ENCODE results near the gene SLX1B.
"Not testable (repeated sequence)": the region's sequence is repeated elsewhere in the genome, so short reads cannot be mapped to it uniquely, and the experiment has no call there.

SLX1B gene

GRCh38 chr16:29454269-29454668 is at the start of gene SLX1B, which contains the start of gene BOLA2:
TSS of gene SLX1B (plus strand) at chr16:29454533.
TSS of gene BOLA2 (minus strand) at chr16:29454351. CDS start at chr16:29454253, 98 bp downstream.
- not testable (repeated sequence) for DNase-seq

GRCh38 chr16:29405249-29405648 is 49.1 kb upstream of the SLX1B start:
- DNase-seq, result not testable (repeated sequence)

- not testable (repeated sequence) for DNase-seq
Observed at GRCh38 chr16:29423587-29423986, 30.7 kb upstream of the SLX1B start.

GRCh38 chr16:29425390-29425789 is 28.9 kb upstream of the SLX1B start:
- not testable (repeated sequence) for DNase-seq

GRCh38 chr16:29453754-29454153 is 579 bp upstream of the SLX1B start:
- not testable (repeated sequence) for DNase-seq

GRCh38 chr16:29454828-29455227 is 495 bp downstream of the SLX1B start:
- not testable (repeated sequence) for DNase-seq

- DNase-seq, result not testable (repeated sequence)
Observed at GRCh38 chr16:29457660-29458059, 3.3 kb downstream of the SLX1B start.

GRCh38 chr16:29459706-29460646 is 5.6 kb downstream of the SLX1B start, which contains the start of gene SULT1A4:
TSS of gene SULT1A4 (plus strand) at chr16:29459913. CDS start at chr16:29461386, 1,473 bp downstream.
- DNase-seq, result not testable (repeated sequence)

- DNase-seq, result not testable (repeated sequence)
Observed at GRCh38 chr16:29460647-29461030, 6.3 kb downstream of the SLX1B start.

GRCh38 chr16:29465985-29466824 is 11.9 kb downstream of the SLX1B start:
- DNase-seq, result not testable (repeated sequence)

- DNase-seq, result not testable (repeated sequence)
Observed at GRCh38 chr16:29466904-29467303, 12.6 kb downstream of the SLX1B start.

GRCh38 chr16:29467654-29468366 is 13.5 kb downstream of the SLX1B start:
- DNase-seq, result not testable (repeated sequence)

- DNase-seq, result not testable (repeated sequence)
Observed at GRCh38 chr16:29469660-29470059, 15.3 kb downstream of the SLX1B start.

GRCh38 chr16:29472065-29472464 is 17.7 kb downstream of the SLX1B start:
- DNase-seq, result not testable (repeated sequence)

- not testable (repeated sequence) for DNase-seq
Observed at GRCh38 chr16:29482276-29482675, 27.9 kb downstream of the SLX1B start.

GRCh38 chr16:29506308-29506707 is 52.0 kb downstream of the SLX1B start, which contains the start of gene NPIPB12:
TSS of gene NPIPB12 (minus strand) at chr16:29506408.
- DNase-seq, result not testable (repeated sequence)
